ENCODE data around the gene AFF1. TPM values are rescaled to one million over a fixed set of nuclear protein-coding genes. Genes with fewer than 3 reads are reported as not detected.

Gene AFF1
- total RNA-seq, 4 donors from 2014 or later: 72.5 to 128 (median 108) TPM

DNA sequence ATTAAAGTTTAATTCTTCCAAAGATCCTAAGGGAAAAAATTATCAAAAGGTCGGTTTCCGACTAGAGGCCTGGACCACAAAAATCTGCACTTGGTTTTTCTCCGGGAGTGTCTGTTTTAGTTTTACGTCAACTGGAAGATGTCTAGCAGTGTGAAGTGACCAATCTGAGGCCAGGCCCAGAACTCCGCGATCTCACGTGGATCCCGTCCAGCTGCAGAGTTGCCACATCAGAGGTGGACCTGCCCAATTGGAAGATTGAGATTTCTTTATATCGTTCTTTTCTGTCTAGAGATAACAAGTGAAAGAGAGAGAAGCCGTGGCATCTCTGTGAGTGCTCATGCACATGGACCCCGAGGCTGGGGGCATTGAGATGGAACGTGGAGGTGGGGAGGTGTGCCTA lies 115.8 kb downstream of the AFF1 start:
- Histone ChIP-seq H3K27ac (no peak overlapping the region), H3K9me3 (no peaks in the 10 kb centered on the region), H3K4me1 (peaks cover 0 to 36% (median 7%) of the 10 kb centered on the region in 4 donors), H3K4me3 (no peak overlapping the region), H3K36me3 (peaks cover 0 to 22% (median 0%) of the 10 kb centered on the region in 3 donors), H3K27me3 (no peaks in the 10 kb centered on the region)
- no peak for DNase-seq
- TF ChIP-seq, protein P1, sequence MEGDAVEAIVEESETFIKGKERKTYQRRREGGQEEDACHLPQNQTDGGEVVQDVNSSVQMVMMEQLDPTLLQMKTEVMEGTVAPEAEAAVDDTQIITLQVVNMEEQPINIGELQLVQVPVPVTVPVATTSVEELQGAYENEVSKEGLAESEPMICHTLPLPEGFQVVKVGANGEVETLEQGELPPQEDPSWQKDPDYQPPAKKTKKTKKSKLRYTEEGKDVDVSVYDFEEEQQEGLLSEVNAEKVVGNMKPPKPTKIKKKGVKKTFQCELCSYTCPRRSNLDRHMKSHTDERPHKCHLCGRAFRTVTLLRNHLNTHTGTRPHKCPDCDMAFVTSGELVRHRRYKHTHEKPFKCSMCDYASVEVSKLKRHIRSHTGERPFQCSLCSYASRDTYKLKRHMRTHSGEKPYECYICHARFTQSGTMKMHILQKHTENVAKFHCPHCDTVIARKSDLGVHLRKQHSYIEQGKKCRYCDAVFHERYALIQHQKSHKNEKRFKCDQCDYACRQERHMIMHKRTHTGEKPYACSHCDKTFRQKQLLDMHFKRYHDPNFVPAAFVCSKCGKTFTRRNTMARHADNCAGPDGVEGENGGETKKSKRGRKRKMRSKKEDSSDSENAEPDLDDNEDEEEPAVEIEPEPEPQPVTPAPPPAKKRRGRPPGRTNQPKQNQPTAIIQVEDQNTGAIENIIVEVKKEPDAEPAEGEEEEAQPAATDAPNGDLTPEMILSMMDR (IDR thresholded peaks at IDR 0.05): no peak
- no peak for TF ChIP-seq POLR2A (IDR thresholded peaks at IDR 0.05)

DNA sequence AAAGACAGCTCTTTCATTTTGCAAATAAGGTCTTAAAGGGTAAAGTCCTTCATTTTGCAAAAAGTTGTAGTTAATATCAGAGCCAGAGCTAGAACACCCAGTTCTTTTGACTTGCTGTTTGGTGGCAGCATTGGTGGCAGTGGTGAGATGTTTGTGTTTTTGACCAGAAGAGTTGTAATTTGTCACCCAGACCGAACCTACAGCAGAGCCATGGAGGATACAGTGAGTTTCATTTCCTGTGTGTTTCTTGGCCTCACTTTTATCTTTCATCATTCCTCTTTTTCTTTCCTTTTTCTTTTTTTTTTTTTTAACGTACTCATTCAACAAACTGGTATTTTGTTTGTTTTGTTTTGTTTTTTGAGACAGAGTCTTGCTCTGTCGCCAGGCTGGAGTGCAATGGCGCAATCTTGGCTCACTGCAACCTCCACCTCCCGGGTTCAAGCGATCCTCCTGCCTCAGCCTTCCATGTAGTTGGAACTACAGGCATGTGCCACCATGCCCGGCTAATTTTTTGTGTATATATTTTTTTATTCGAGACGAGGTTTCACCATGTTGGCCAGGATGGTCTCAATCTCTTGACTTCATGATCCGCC lies 116.4 kb downstream of the AFF1 start:
- TF ChIP-seq POLR2A (IDR thresholded peaks at IDR 0.05): no peak
- TF ChIP-seq, protein P1 (IDR thresholded peaks at IDR 0.05): no peak
- Histone ChIP-seq H3K9me3 (no peaks in the 10 kb centered on the region), H3K36me3 (peaks cover 0 to 22% (median 0%) of the 10 kb centered on the region in 3 donors), H3K4me3 (no peak overlapping the region), H3K4me1 (peaks cover 0 to 42% (median 7%) of the 10 kb centered on the region in 4 donors), H3K27ac (no peak overlapping the region), H3K27me3 (no peaks in the 10 kb centered on the region)
- DNase-seq: no peak

DNA sequence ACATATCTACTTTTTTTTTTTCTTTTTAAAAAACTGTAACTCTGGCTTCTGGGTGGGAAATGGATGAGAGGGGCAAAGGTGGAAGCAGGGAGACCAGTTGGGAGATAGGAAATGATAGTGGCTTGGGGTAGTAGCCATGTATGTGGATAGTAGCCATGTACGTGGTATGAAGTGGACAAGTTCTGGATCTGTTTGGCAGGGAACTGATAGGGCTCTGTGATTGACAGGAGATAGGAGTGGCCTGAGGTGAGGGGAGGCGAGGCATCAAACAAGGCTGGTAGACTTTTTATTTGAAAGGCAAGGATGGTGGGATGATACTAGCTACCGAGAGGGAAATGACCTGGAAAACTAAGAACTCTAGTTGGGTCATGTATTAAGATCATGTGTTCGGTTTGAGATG lies 117.8 kb downstream of the AFF1 start:
- no peak overlapping the region for H3K27ac ChIP-seq

DNA sequence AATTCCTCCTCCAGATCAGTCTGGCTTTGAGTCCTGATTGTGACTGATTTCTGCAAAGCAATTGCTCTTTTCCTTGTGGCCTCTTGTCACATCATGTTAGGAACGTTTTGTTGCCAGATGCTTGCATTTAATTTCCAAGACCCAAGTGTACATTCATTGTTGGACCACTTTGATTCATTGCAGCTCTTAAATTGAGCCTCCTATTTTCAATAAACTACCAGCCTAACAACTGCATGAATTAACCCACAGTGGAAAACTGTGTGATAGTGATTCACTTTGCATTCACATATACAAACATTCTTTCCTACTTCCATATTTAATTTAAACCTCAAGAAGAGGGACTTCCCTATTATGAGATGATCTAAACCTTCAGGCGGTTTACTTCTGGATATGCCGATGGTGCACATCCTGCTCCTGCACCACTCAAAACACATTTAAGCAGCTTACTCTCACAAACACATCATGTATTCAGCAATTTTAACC lies 118.4 kb downstream of the AFF1 start:
- no peak overlapping the region for H3K4me3 ChIP-seq
- no peaks in the 10 kb centered on the region for H3K27me3 ChIP-seq
- H3K36me3 ChIP-seq: peaks cover 0 to 7% (median 0%) of the 10 kb centered on the region in 3 donors
- H3K4me1 ChIP-seq: peaks cover 0 to 56% (median 9%) of the 10 kb centered on the region in 4 donors
- no peak overlapping the region for H3K27ac ChIP-seq
- no peak for DNase-seq
- TF ChIP-seq, protein P1 (IDR thresholded peaks at IDR 0.05): no peak
- no peak for TF ChIP-seq POLR2A (IDR thresholded peaks at IDR 0.05)
- no peaks in the 10 kb centered on the region for H3K9me3 ChIP-seq

More for the DNA sequence above, 117.8 kb downstream of the AFF1 start:
- Histone ChIP-seq H3K4me3 (no peak overlapping the region), H3K9me3 (no peaks in the 10 kb centered on the region), H3K27me3 (no peaks in the 10 kb centered on the region), H3K4me1 (peaks cover 0 to 50% (median 7%) of the 10 kb centered on the region in 4 donors), H3K36me3 (peaks cover 0 to 8% (median 0%) of the 10 kb centered on the region in 3 donors)
- no peak for DNase-seq
- TF ChIP-seq, protein P1 (IDR thresholded peaks at IDR 0.05): no peak
- TF ChIP-seq POLR2A (IDR thresholded peaks at IDR 0.05): no peak

DNA sequence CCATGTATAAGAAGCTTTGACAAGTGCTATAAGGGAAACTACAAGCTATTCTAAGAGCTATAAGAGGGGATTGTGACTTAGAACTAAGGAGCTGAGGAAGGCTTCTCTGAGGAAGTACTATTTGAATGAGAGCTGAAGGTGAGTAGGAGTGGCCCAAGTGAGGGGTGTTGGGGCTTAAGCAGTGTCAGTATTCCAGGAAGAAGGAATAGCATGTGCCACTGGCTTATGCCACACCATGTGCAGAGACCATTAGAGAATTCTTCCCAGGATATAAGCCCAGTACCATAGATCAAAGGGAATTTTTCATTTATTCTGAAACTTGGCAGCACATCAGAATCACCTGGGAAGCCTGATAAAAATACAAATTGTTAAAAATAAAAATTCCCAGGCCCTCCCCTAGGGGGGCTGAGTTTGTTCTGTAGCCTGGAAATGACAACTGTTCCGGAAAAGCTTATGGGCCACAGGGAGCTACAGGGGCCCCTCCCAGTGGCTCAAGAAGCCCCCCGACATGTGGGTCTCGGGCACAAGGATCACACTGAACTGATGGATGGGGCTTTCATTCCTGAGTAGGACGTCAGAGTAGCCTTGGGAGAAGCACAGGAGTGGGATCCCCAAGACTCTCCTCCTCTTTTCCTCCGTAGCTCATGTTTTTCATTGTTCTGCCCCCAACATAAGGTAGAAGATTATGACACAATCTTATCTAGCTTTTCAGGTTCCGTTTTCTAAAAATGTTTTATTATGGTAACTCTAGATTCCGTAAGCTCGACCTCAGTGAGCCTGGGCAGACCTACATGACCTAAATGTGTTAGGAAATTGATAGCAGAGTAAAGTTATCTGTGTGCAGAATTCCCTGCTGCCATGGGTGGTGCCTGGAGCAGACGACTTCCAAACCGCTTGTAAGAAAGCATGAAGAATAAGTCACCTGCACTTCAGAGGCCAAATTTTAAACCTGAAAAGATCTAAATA lies 119.3 kb downstream of the AFF1 start:
- no peak for DNase-seq
- Histone ChIP-seq H3K36me3 (peaks cover 0 to 7% (median 0%) of the 10 kb centered on the region in 3 donors), H3K27me3 (no peaks in the 10 kb centered on the region), H3K4me3 (no peak overlapping the region), H3K4me1 (peaks cover 0 to 65% (median 10%) of the 10 kb centered on the region in 4 donors), H3K9me3 (no peaks in the 10 kb centered on the region), H3K27ac (peak overlapping the region in 2 of 4 donors; percentile 32 to 63)
- TF ChIP-seq, protein P1 (IDR thresholded peaks at IDR 0.05): no peak
- no peak for TF ChIP-seq POLR2A (IDR thresholded peaks at IDR 0.05)
